Sigmoid colon (tissue), 4 donors: ENCODE results near the gene MFSD2B.

Experiments used
- CTCF ChIP-seq, 4 experiments: fragments of 450-650 bp in 3 of 4; fragments of 200-600 bp in 1 of 4; IDR thresholded peaks; one replicate each; pipeline ENCODE4 v1.5.1; 2016 to 2019; ENCODE audit warnings: antibody characterized with exemption in 4 of 4, mild to moderate bottlenecking in 3 of 4, moderate library complexity in 2 of 4
- POLR2A ChIP-seq, 2 donors: fragments of 450-650 bp; IDR thresholded peaks; one replicate each; pipeline ENCODE4 v1.6.1; 2016; ENCODE audit warnings: antibody characterized with exemption in 2 of 2, mild to moderate bottlenecking in 2 of 2, moderate library complexity in 2 of 2
- POLR2AphosphoS5 ChIP-seq, 4 donors: sonication (generic); formaldehyde crosslinking; IDR thresholded peaks; one replicate each; pipeline ENCODE4 v1.6.1; 2017; ENCODE audit warnings: antibody characterized with exemption in 4 of 4

DNA sequence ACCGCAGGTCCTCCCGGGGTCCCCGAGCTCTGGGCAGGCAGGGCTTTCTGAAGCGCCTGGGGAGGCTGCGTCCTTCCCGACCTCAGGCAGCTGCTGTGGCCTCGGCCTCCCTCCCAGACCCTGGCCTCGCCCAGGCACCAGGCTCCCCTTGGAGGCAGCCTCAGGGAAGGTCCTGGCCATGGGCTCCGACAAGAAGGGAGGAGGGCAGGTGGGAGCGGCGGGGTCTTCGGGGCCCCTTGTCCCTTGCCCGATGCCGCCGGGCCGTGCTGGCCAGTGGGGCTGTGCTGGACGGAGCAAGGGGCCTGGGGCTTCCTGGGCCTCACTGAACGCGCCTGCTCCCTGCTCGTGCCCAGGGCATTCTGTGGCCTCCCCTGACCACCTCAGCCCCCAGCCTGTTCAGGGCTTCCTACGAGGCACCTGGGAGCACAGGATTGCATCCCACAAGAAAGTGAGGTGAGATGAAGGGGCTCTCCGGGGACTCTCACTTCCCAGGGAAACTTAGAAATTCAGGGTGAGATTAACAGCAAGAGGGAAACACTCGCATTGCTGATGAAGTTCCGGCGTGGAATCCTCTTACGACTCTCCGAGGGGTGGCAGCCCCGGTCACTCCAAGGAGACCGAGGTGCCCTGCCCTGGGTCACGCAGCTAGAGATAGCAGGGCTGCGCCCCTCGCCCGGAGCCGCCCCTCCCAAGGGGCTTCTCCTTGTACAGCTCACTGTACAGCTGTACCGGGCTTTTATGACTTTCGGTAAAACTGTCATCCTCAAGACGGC lies 778 bp downstream of the MFSD2B start:
- TF ChIP-seq CTCF (IDR thresholded peaks at IDR 0.05) (no peak), POLR2A (IDR thresholded peaks at IDR 0.05) (no peak), POLR2AphosphoS5 (IDR thresholded peaks at IDR 0.05) (no peak)
